Measurements from ENCODE around the gene STK32C.
"Not testable (repeated sequence)": the region's sequence is repeated elsewhere in the genome, so short reads cannot be mapped to it uniquely, and the experiment has no call there.

STK32C gene

GRCh38 chr10:132296666-132297443 is 10.9 kb downstream of the STK32C start:
- H3K4me3 ChIP-seq (ENCODE audit: low read depth in 1 of 2, low read length in 2 of 2): no peak overlapping the region
- H3K9me3 ChIP-seq (ENCODE audit: low read length): no peaks in the 10 kb centered on the region
- no peaks in the 10 kb centered on the region for H3K36me3 ChIP-seq (ENCODE audit: insufficient read depth, low read length)
- H3K27ac ChIP-seq (ENCODE audit: low read depth, low read length): no peak overlapping the region
- H3K4me1 ChIP-seq (ENCODE audit: insufficient read depth, low read length): peaks cover 13% of the 10 kb centered on the region
- H3K9ac ChIP-seq (ENCODE audit: low read length): no peak overlapping the region
- no peaks in the 10 kb centered on the region for H3K27me3 ChIP-seq (ENCODE audit: control insufficient read depth in 1 of 2, insufficient read depth in 2 of 2, low read length in 2 of 2)

GRCh38 chr10:132295481-132295880 is 12.3 kb downstream of the STK32C start:
- H3K9ac ChIP-seq (ENCODE audit: low read length); H3K9me3 ChIP-seq (ENCODE audit: low read length); H3K27me3 ChIP-seq (ENCODE audit: control insufficient read depth in 1 of 2, insufficient read depth in 2 of 2, low read length in 2 of 2); H3K4me3 ChIP-seq (ENCODE audit: low read depth in 1 of 2, low read length in 2 of 2); H3K36me3 ChIP-seq (ENCODE audit: insufficient read depth, low read length); H3K27ac ChIP-seq (ENCODE audit: low read depth, low read length): not testable (repeated sequence)
- peaks cover 13% of the 10 kb centered on the region for H3K4me1 ChIP-seq (ENCODE audit: insufficient read depth, low read length)

GRCh38 chr10:132294561-132295318 is 13.0 kb downstream of the STK32C start:
- Histone ChIP-seq H3K4me3 (ENCODE audit: low read depth in 1 of 2, low read length in 2 of 2) (no peak overlapping the region), H3K9me3 (ENCODE audit: low read length) (no peaks in the 10 kb centered on the region), H3K36me3 (ENCODE audit: insufficient read depth, low read length) (no peaks in the 10 kb centered on the region), H3K27me3 (ENCODE audit: control insufficient read depth in 1 of 2, insufficient read depth in 2 of 2, low read length in 2 of 2) (no peaks in the 10 kb centered on the region), H3K9ac (ENCODE audit: low read length) (no peak overlapping the region), H3K4me1 (ENCODE audit: insufficient read depth, low read length) (peaks cover 13% of the 10 kb centered on the region), H3K27ac (ENCODE audit: low read depth, low read length) (no peak overlapping the region)

DNA sequence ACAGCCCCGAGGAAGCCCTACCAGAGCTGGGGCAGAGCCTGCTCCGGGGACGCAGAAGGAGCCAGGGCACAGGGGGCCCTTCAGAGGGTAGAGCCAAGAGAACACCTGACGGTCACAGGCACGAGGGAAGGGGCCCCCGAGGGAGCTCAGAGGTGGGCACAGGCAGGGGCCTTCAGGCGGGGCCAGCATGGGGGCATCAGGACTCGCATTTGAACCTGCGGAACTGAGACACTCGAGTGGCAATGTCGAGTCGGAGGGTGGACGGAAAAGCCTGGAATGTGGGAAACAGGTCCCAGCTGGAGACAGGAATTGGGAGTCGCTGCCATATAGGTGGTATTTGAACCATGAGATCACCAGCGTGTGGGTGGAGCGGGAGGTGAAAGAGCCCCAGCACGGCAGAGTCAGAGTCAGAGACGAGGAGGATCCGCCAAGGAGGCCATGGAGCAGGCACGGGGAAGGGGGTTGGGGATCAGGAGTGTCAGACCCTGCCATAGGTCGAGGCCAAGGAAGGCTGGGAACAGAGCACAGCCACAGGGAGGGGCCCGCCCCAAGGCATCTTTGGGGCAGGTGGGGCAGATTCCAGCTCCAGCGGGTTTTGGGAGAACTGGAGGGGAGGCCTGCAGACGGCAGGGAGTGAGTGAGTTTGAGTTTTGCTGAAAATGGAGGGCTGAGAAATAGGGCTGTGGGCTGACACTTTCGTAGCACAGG is 13.8 kb downstream of the STK32C start:
- H3K36me3 ChIP-seq (ENCODE audit: insufficient read depth, low read length): no peaks in the 10 kb centered on the region
- H3K27me3 ChIP-seq (ENCODE audit: control insufficient read depth in 1 of 2, insufficient read depth in 2 of 2, low read length in 2 of 2): no peaks in the 10 kb centered on the region
- H3K27ac ChIP-seq (ENCODE audit: low read depth, low read length): peak overlapping the region; percentile 42
- H3K4me3 ChIP-seq (ENCODE audit: low read depth in 1 of 2, low read length in 2 of 2): no peak overlapping the region
- H3K9me3 ChIP-seq (ENCODE audit: low read length): no peaks in the 10 kb centered on the region
- H3K4me1 ChIP-seq (ENCODE audit: insufficient read depth, low read length): peaks cover 13% of the 10 kb centered on the region
- no peak overlapping the region for H3K9ac ChIP-seq (ENCODE audit: low read length)

GRCh38 chr10:132293201-132293812 is 14.4 kb downstream of the STK32C start:
- Histone ChIP-seq H3K27ac (ENCODE audit: low read depth, low read length) (peak overlapping the region; percentile 42), H3K9me3 (ENCODE audit: low read length) (no peaks in the 10 kb centered on the region), H3K9ac (ENCODE audit: low read length) (no peak overlapping the region), H3K27me3 (ENCODE audit: control insufficient read depth in 1 of 2, insufficient read depth in 2 of 2, low read length in 2 of 2) (no peaks in the 10 kb centered on the region), H3K4me1 (ENCODE audit: insufficient read depth, low read length) (peaks cover 13% of the 10 kb centered on the region), H3K36me3 (ENCODE audit: insufficient read depth, low read length) (no peaks in the 10 kb centered on the region), H3K4me3 (ENCODE audit: low read depth in 1 of 2, low read length in 2 of 2) (no peak overlapping the region)

DNA sequence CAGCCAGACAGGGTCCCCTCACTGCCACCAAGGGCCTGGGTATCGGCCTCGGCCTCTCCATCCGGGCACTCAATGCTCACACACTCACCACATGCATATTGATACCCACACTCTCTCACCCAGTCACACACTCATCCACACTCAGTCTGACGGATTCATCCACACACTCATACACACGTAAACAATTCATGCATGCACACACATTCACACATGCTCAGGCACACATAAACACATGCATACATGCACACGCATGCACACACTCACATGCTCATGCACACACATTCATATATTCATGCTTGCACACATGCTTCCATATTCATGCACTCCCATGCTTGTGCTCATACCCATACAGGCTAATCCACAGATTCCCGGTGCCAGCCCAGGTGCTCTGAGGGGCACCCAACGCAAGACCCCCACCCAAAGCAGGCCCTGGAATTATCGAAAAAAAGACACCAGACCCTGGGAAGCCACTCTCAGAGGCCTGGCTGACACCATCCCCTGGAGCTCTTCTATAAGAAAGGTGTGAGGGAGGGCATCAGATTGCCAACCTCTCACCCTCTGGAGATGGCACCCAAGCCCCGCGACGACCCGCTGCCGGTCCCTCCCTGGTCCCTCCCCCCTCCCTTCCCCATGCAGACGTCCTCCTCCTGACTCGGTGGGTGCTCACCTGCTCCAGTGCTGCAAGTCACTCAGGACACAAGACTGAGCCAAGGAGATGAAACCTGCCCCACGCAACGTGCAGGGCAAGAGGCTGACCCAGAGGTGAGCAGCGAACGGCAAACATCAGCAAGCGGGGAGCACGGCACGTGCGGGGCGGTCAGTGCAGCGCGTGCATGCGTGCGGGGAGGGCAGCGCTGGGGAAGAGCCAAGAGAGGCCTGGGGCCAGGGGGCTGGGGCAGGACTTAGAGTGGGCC is 15.2 kb downstream of the STK32C start:
- H3K27me3 ChIP-seq (ENCODE audit: control insufficient read depth in 1 of 2, insufficient read depth in 2 of 2, low read length in 2 of 2): no peaks in the 10 kb centered on the region
- H3K4me1 ChIP-seq (ENCODE audit: insufficient read depth, low read length): peaks cover 13% of the 10 kb centered on the region
- H3K27ac ChIP-seq (ENCODE audit: low read depth, low read length): no peak overlapping the region
- H3K4me3 ChIP-seq (ENCODE audit: low read depth in 1 of 2, low read length in 2 of 2): no peak overlapping the region
- H3K36me3 ChIP-seq (ENCODE audit: insufficient read depth, low read length): no peaks in the 10 kb centered on the region
- H3K9ac ChIP-seq (ENCODE audit: low read length): no peak overlapping the region
- H3K9me3 ChIP-seq (ENCODE audit: low read length): no peaks in the 10 kb centered on the region

GRCh38 chr10:132291826-132292225 is 15.9 kb downstream of the STK32C start:
- H3K4me1 ChIP-seq (ENCODE audit: insufficient read depth, low read length): peaks cover 13% of the 10 kb centered on the region
- no peak overlapping the region for H3K9ac ChIP-seq (ENCODE audit: low read length)
- no peak overlapping the region for H3K27ac ChIP-seq (ENCODE audit: low read depth, low read length)
- H3K9me3 ChIP-seq (ENCODE audit: low read length): no peaks in the 10 kb centered on the region
- H3K36me3 ChIP-seq (ENCODE audit: insufficient read depth, low read length): no peaks in the 10 kb centered on the region
- no peak overlapping the region for H3K4me3 ChIP-seq (ENCODE audit: low read depth in 1 of 2, low read length in 2 of 2)
- no peaks in the 10 kb centered on the region for H3K27me3 ChIP-seq (ENCODE audit: control insufficient read depth in 1 of 2, insufficient read depth in 2 of 2, low read length in 2 of 2)

- Histone ChIP-seq H3K9ac (ENCODE audit: low read length) (no peak overlapping the region), H3K27me3 (ENCODE audit: control insufficient read depth in 1 of 2, insufficient read depth in 2 of 2, low read length in 2 of 2) (no peaks in the 10 kb centered on the region), H3K4me1 (ENCODE audit: insufficient read depth, low read length) (peaks cover 13% of the 10 kb centered on the region), H3K36me3 (ENCODE audit: insufficient read depth, low read length) (no peaks in the 10 kb centered on the region), H3K4me3 (ENCODE audit: low read depth in 1 of 2, low read length in 2 of 2) (no peak overlapping the region), H3K27ac (ENCODE audit: low read depth, low read length) (no peak overlapping the region), H3K9me3 (ENCODE audit: low read length) (no peaks in the 10 kb centered on the region)
Measured at GRCh38 chr10:132290631-132291030, 17.1 kb downstream of the STK32C start.

DNA sequence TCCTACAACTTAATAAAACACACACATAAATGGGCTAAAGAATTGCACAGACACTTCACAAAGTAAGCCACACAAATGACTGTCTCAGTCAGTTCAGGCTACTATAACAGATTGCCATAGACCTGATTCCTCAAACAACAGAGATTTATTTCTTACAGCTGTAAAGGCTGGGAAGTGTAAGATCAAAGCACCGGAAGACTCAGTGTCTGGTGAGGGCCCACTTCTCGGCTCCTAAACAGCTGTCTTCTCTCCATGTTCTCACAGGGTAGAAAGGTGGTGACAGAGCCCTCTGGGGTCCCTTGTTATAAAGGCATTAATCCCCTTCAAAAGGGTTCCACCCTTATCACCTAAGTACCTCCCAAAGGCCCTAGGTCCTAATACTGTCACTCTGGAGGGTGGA is 18.3 kb downstream of the STK32C start:
- no peaks in the 10 kb centered on the region for H3K27me3 ChIP-seq (ENCODE audit: control insufficient read depth in 1 of 2, insufficient read depth in 2 of 2, low read length in 2 of 2)
- H3K9me3 ChIP-seq (ENCODE audit: low read length): no peaks in the 10 kb centered on the region
- H3K9ac ChIP-seq (ENCODE audit: low read length): no peak overlapping the region

DNA sequence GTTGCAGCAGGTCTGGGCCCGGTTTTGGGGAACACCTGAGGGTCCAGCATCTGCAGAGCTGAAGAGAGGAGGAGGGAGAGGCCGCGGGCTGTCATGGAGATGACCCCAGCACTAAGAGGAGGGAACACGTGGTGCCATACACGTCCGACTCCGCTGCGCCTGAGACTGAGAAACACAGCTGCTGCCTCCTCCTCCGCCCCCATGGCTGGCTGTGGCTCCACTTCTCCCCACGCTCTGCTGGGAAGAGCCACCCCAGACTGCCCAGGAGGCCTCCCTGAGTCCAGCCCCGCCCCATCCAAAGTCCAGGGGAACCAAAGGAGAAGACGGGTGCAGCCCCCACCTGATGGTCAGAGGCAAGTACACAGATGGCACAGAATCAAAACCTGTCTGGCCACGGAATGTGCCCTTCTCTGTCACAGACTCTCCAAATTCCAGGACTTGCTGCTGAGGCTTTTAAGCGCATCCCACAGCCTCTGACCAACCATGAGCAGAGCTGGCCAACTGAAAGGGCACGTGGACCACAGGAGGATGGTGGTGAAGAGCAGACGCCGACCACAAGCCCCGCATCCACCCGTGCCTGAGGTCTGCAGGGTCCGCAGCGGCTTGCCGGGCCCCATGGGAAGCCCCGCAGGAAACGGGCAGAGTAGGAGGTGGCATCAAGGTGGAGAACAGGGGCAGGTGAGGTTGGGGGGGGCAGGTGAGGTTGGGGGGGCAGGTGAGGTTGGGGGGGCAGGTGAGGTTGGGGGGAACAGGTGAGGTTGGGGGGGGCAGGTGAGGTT is 24.0 kb downstream of the STK32C start:
- Histone ChIP-seq H3K4me3 (ENCODE audit: low read depth in 1 of 2, low read length in 2 of 2) (no peak overlapping the region), H3K36me3 (ENCODE audit: insufficient read depth, low read length) (no peaks in the 10 kb centered on the region), H3K27me3 (ENCODE audit: control insufficient read depth in 1 of 2, insufficient read depth in 2 of 2, low read length in 2 of 2) (peaks cover 0 to 3% of the 10 kb centered on the region in 2 donors), H3K9me3 (ENCODE audit: low read length) (no peaks in the 10 kb centered on the region), H3K27ac (ENCODE audit: low read depth, low read length) (no peak overlapping the region), H3K4me1 (ENCODE audit: insufficient read depth, low read length) (no peaks in the 10 kb centered on the region), H3K9ac (ENCODE audit: low read length) (no peak overlapping the region)

More for the DNA sequence above, 18.3 kb downstream of the STK32C start:
- H3K27ac ChIP-seq (ENCODE audit: low read depth, low read length): no peak overlapping the region
- no peaks in the 10 kb centered on the region for H3K36me3 ChIP-seq (ENCODE audit: insufficient read depth, low read length)
- H3K4me3 ChIP-seq (ENCODE audit: low read depth in 1 of 2, low read length in 2 of 2): no peak overlapping the region
- peaks cover 13% of the 10 kb centered on the region for H3K4me1 ChIP-seq (ENCODE audit: insufficient read depth, low read length)
